ENCODE results near the gene PHF12.

DNA sequence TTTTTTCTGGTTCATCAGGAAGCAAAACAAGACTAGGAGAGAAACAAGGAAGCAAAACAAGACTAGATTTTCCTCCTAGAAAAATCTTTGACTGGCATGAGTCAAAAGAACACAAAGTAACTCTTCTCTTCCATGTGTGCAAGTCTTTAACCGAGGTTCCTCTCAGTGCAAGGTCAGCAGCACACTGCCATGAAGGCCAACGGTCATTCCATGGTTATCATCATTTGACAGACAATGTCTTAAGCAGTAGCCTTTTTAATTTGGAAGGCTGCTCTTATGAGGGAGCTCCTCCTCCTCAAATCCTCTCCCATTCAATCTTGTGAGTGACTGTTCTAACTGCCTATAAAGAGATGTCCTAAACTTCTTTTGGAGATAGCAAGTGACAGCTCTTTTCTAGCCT is 33.0 kb downstream of the PHF12 start:
- TF ChIP-seq, protein P1, sequence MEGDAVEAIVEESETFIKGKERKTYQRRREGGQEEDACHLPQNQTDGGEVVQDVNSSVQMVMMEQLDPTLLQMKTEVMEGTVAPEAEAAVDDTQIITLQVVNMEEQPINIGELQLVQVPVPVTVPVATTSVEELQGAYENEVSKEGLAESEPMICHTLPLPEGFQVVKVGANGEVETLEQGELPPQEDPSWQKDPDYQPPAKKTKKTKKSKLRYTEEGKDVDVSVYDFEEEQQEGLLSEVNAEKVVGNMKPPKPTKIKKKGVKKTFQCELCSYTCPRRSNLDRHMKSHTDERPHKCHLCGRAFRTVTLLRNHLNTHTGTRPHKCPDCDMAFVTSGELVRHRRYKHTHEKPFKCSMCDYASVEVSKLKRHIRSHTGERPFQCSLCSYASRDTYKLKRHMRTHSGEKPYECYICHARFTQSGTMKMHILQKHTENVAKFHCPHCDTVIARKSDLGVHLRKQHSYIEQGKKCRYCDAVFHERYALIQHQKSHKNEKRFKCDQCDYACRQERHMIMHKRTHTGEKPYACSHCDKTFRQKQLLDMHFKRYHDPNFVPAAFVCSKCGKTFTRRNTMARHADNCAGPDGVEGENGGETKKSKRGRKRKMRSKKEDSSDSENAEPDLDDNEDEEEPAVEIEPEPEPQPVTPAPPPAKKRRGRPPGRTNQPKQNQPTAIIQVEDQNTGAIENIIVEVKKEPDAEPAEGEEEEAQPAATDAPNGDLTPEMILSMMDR (IDR thresholded peaks at IDR 0.05) = no peak
- TF ChIP-seq POLR2A (IDR thresholded peaks at IDR 0.05; ENCODE audit: low read depth) = no peak
